IPS-11a (cell line): Measurements from ENCODE around the gene LAMA3.

ENCODE experiments used
- H3K4me3 ChIP-seq: one replicate; pipeline ENCODE4 v1.5.1; 2013; ENCODE audit warnings: low read depth, low read length, control low read depth

Gene LAMA3

GRCh38 chr18:23934252-23934651 is 245.0 kb downstream of the LAMA3 start:
- no peak overlapping the region for H3K4me3 ChIP-seq

- H3K4me3 ChIP-seq = no peak overlapping the region
These were observed 245.6 kb downstream of the LAMA3 start for GRCh38 chr18:23934863-23935262.

- no peak overlapping the region for H3K4me3 ChIP-seq
These were observed 246.6 kb downstream of the LAMA3 start for GRCh38 chr18:23935804-23936203.

GRCh38 chr18:23936381-23936958 is 247.2 kb downstream of the LAMA3 start:
- H3K4me3 ChIP-seq = no peak overlapping the region

GRCh38 chr18:23938043-23938756 is 248.9 kb downstream of the LAMA3 start:
- no peak overlapping the region for H3K4me3 ChIP-seq

GRCh38 chr18:23938901-23939341 is 249.7 kb downstream of the LAMA3 start:
- no peak overlapping the region for H3K4me3 ChIP-seq

- H3K4me3 ChIP-seq = no peak overlapping the region
These were observed 250.1 kb downstream of the LAMA3 start for GRCh38 chr18:23939366-23939765.

- H3K4me3 ChIP-seq = no peak overlapping the region
These were observed 250.6 kb downstream of the LAMA3 start for GRCh38 chr18:23939896-23940295.

GRCh38 chr18:23941791-23942190 is 252.5 kb downstream of the LAMA3 start:
- no peak overlapping the region for H3K4me3 ChIP-seq

GRCh38 chr18:23943104-23943503 is 253.9 kb downstream of the LAMA3 start:
- H3K4me3 ChIP-seq = no peak overlapping the region

- no peak overlapping the region for H3K4me3 ChIP-seq
These were observed 254.8 kb downstream of the LAMA3 start for GRCh38 chr18:23943903-23944624.

- H3K4me3 ChIP-seq = no peak overlapping the region
These were observed 256.3 kb downstream of the LAMA3 start for GRCh38 chr18:23945416-23946079.

GRCh38 chr18:23949863-23950262 is 260.6 kb downstream of the LAMA3 start:
- no peak overlapping the region for H3K4me3 ChIP-seq

GRCh38 chr18:23950644-23951043 is 261.4 kb downstream of the LAMA3 start:
- H3K4me3 ChIP-seq = no peak overlapping the region

- no peak overlapping the region for H3K4me3 ChIP-seq
These were observed 262.0 kb downstream of the LAMA3 start for GRCh38 chr18:23951206-23951605.

GRCh38 chr18:23953984-23954383 is 264.7 kb downstream of the LAMA3 start:
- H3K4me3 ChIP-seq = no peak overlapping the region

- no peak overlapping the region for H3K4me3 ChIP-seq
These were observed 267.2 kb downstream of the LAMA3 start for GRCh38 chr18:23956483-23956882.

GRCh38 chr18:23958036-23958435 is 268.8 kb downstream of the LAMA3 start:
- H3K4me3 ChIP-seq = no peak overlapping the region

GRCh38 chr18:23963443-23964165 is 274.4 kb downstream of the LAMA3 start:
- H3K4me3 ChIP-seq = no peak overlapping the region

- no peak overlapping the region for H3K4me3 ChIP-seq
These were observed 275.3 kb downstream of the LAMA3 start for GRCh38 chr18:23964282-23965238.
